Stimulated activated CD4-positive, alpha-beta T cell treated with anti-CD3 and anti-CD28 coated beads, Interleukin-1b, Interleukin-23, amount 100 ng/mL, for 1 hour (primary cell): ENCODE measurements around the gene CCNG2.

ENCODE experiments used
- DNase-seq, 2 donors: peaks; one replicate each; pipeline ENCODE4 v3.0.0-alpha.2; 2020; ENCODE audit warnings: low read depth in 2 of 2

CCNG2 gene

DNA sequence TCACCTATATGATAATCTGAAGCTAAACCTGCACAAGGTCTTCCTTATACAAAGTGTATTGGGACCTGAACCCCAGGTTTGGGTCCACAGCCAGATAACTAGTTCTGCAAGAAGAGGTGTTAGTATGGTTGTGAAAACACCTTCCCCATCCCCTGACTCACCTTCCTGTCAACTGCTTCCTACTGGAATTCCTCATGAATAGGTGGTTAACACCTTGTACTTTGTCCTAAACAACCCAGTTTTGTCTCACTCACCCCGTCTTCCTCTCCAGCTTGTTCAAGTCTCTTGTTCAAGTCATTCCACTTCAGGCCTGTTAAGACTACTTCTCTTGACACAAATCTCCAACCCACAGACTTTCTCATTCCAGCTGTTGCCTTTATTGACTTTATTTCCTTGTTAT lies 45.5 kb downstream of the CCNG2 start:
- DNase-seq, result no peak

DNA sequence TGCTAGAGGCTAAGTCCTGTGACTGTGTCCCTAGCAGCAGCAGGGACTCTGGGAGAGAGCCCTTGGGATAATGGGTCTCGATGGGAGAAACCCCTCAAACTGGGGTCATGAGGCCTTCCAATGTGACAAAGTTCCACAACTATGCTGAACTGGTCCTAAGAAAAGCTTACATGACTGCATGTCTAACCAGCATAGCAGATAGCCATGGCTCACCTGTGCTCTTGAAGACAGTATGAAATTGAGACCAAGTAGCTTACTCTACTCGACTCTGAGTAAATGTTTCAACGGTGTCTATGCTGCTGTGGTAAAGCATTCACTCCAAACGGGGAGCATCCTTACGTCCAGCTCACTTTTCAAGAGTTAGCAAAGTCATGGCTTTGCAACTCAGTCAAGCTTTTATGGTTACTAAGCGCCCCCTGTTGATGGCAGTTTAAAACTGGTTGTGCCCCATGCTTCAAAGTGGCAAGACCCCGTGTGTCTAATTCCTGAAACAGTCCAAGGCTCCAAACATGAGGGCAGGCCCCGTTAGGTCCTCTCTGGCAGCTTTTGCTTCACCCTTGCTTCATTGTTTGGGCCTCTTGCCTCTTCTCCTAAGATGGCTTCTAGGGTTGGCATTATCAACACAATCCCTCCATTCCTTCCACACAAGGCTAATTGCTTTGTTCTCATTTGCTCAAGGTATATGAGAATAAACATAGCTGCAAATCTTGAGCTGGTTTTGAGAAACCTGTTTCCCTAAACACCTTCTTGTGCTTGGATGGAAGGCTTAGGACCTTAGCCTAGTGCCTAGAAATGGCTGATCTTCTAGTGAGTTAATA lies 46.6 kb downstream of the CCNG2 start:
- peak; percentile 21 to 34 for DNase-seq

DNA sequence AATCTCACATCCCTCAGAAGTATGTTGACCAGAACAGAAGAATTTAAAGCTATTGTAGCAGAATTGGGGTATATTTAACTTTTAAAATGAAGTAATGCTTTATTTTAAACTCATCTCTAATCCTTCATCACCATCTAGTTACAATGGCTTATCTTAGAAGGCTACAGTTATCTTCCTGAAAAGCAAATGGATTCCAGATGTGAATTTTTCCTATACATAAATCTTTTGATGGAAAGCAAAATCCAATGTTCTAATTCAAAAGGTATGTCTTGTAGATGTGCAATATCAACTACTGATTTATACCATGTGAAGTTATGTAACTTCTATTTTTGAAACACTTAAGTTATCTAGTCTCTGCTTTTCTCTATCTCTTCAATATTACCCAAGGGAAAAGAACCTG lies 47.6 kb downstream of the CCNG2 start:
- DNase-seq, result no peak

DNA sequence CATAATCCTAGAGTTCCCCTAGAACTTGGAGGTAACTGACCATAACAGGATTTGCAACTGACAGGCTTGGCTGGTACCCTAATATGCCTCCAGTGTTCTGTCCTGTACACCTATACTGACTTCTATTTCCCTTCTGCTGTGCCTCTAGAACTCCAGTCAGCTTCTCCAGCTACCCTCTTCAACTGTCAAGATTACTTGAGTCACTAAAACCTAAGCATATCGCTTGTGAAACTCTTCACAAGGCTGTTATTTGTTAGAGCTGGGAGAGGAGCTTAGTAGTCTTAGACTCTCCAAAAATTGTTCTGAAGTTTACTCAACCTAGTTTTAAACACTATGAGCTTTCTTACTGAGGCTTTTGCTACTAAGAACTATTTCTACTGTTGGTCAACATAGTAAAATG lies 52.0 kb downstream of the CCNG2 start:
- DNase-seq, result no peak

DNA sequence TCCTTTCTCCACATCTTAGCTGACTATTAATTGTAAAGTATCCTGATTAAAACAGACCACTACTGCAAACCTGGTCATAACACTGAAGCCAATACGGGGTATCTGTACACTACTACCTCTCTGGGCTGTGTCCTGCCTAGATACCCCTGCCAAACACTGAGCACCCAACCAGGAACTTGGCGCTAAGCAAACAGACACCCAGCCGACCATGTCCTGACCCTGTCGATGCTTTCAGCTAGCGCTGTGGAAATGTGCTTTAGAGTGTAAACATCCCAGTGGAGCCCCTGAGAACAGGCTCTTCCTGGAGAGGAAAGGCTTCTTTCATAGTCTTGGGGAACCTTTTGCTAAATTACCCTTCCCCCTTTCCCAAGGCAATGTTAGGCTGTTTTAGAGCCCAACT lies 52.9 kb downstream of the CCNG2 start:
- DNase-seq, result no peak

DNA sequence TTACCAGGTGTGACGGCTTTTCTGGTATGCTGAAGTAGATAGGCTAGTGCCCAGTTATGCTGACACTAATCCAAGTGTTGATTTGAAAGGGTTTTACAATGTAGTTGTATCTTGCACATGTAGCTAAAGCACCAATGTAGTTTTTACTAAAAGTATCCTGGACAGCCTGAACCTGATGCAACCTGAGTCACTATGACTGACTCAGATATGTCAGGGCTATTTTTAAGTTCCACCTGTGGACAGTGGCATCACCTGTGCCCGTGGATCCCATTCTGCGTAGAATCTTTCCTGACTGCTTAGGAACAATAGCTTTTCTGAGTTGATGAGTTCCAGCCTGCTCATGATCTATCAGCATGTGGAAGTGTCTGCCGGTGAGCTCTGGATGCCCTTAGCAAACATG lies 58.1 kb downstream of the CCNG2 start:
- no peak for DNase-seq

DNA sequence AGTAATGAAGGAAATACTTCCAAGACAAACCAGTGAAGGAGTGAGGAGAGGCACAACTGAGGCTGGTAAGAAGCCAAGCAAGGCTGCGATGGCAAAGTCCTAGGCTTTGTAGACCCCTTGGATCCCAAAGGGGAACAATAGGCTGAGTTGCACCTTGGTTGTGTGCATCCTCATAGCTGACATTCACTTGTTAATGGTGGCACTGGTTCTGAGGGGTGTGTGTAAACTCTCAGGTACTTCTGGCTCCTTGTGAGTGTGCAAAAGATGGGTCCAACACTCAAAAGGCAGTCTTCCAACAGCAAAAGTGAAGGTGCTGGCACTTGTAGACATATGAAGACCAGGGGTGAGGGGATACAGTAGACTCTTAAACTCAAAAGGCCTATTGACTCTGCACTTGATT lies 60.5 kb downstream of the CCNG2 start:
- no peak for DNase-seq

DNA sequence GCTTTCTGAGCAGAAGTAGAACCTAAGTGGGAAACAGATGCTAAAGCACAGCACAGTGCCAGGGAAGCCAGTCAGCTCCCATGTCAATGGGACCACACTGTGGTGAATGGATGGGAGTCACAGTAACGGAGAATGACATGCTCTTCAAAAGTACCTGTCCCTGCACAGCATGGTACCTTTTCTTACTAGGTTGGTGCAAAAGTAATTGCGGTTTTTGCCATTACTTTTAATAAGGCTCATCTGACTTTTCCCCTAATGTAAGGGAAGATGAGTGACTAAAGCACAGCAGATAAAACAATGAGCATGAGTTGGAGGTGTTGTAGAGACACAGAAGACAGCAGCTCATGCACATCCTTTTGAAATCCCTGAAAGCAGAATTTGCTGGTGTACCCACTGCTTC lies 62.3 kb downstream of the CCNG2 start:
- DNase-seq, result no peak
